ENCODE data around the gene OLFM3.

OLFM3 gene

DNA sequence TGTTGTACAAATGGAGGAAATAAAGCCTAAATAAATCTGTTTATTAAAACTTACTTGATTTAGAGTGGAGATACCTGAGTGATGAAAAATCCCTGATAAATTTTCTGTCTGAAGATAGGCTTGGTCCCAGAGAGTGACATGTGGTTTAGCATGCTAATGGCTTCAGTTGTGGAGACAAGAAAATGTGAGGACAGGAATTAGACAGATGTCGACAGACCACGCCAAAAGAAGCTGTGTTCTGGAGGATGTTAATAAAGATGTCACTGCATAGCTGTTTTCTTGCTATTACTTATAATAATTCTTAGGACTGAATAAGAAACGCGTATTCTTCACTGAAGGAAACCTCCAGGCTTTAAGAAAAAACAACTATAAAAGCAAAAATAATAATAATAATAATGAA is 154.9 kb downstream of the OLFM3 start:
- DNase-seq, result no peak

GRCh38 chr1:101835988-101836387 is 160.7 kb downstream of the OLFM3 start:
- DNase-seq, result no peak

- DNase-seq, result no peak
These were observed 163.4 kb downstream of the OLFM3 start for GRCh38 chr1:101833312-101833711.

GRCh38 chr1:101826416-101826815 is 170.3 kb downstream of the OLFM3 start:
- DNase-seq, result no peak

- no peak for DNase-seq
These were observed 176.7 kb downstream of the OLFM3 start for GRCh38 chr1:101820071-101820470.

DNA sequence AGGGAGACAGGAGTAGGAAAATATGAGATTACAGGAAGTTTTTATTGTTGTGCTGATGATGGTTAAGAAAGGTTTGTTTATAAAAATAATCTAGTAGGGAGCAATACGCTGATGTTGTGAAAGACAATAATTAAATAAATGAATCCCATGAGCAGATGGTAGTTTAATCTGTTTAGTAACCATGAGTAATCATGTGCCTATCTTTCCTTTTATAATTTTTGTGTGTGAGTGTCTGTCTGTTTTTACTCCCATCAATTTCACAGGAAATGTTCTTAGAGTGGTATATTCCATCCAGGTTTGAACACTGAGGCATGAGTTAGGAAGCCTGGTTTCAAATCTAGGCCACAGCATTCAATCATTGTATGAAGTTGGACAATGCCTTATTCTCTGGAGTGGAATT is 180.5 kb downstream of the OLFM3 start:
- DNase-seq, result no peak

DNA sequence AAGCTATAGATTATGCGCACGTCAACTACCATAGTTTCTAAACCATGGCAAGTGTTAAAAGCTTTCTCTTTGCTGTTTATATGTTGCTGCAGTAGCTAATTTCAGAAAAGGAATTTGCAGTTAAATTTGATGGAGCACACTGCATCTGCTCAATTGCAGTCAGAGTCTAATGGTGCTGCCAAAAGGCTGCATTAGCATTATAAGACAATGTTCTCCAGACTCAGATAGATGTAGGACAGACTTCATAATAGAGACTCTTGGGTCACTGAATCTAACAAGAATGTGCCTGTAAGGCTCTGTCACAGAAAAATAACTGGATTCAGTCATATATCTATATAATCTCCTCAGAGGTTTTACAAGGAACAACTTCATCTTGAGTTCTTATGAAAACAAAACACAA is 198.3 kb downstream of the OLFM3 start:
- DNase-seq, result no peak

- no peak for DNase-seq
These were observed 199.0 kb downstream of the OLFM3 start for GRCh38 chr1:101797722-101798121.

DNA sequence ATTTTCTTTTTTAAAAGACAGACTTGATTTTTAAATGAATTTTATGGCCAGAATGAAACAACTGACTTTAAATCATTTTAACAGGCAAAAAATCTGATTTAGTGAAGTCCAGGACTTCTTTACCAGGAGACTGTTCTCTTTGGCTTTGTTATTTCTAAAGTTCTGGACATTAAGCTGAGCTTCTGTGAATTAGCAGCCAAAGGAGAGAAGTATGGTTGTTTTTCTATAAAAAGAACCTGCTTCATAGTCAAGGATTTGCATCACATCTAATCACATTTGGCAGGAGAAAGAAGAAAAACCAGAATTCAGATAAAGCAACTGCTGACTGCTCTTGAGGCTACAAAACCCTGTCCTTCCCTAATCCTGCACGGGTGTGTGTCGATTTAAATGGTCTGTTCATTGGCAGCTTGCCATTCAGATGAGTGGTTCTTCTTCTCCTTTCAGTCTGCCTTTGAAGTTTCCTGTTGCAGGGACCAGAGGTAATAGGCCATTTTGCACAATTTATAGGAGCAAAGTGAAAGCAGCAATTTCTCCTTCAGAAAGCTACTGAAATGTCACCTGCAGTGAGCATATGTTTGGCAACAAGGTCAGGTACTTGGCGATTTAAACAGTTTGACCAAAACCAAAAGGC is 215.4 kb downstream of the OLFM3 start:
- DNase-seq, result no peak

DNA sequence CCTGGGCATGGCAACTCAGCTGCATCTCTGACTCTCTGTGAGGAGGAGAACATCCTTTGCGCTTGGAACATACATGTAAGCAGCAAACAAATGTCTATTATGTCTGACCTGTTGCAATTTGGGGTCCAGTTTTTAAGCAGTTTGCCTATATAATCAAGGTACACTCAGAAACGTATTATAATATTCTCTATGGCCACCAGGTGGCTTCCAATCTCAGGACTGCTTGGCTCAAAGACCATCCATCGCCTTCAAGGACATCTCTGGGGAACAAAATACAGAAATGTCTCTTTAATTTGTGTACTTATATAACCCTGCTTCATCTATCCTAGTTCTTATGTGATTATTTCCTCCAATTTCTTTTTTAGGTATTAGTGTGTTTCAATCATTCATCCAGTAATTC is 227.2 kb downstream of the OLFM3 start:
- no peak for DNase-seq

GRCh38 chr1:101757985-101758384 is 238.7 kb downstream of the OLFM3 start:
- DNase-seq, result no peak

GRCh38 chr1:101756411-101756810 is 240.3 kb downstream of the OLFM3 start:
- no peak for DNase-seq

All from CD4-positive, alpha-beta T cell treated with Interleukin-4 for 4 hours (primary cell).